ENCODE results near the gene AUTS2. TPM values are rescaled to one million over a fixed set of nuclear protein-coding genes. Genes with fewer than 3 reads are reported as not detected.

The AUTS2 gene
- total RNA-seq, 1 donor from 2014 or later = 71.3 TPM

DNA sequence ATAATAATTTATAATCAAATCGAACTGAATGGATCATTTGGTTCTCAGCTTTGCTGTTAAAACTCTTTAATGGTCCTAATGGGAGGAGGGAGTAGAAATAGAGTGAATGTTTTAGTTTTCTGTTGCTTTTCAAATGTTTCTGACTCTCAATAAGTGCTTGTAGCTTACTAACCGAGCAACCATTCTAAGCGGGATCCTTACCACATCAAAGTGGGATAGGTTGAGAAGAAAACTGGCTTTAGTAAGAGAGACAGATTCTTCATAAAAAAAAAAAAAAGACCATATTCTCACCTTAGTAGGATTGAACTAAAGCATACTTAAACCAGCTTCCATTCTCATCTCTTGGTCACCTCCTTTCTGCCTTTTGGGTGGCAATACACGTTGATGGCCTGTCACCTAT lies 584.2 kb downstream of the AUTS2 start:
- no peak for FAIRE-seq

DNA sequence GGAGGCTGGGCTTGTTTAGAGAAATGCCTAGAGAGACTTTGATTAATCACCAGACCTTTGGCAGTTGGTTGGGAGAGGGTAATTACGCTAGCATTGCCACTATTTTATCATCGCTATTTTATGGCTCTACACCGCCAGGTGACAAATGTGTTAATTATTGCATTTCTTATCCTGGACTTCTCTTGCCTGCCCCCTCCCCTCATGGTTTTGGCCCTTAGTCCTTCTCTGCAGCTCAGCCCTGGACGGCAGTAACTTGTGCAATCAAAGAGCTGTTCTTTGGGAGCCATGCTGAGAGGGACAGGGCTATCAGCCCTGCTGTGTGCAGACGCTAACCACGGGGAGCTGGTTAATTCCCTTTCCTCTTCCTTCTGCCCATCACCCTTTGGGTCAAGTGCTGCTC lies 585.0 kb downstream of the AUTS2 start:
- no peak for DNase-seq (ENCODE audit: low spot score in 2 of 2)
- no peak for FAIRE-seq

More for the DNA sequence above, 584.2 kb downstream of the AUTS2 start:
- no peak for DNase-seq (ENCODE audit: low spot score in 2 of 2)

- DNase-seq (ENCODE audit: low spot score in 2 of 2) (no peak), FAIRE-seq (no peak)
Measured at GRCh38 chr7:70188901-70189650, 590.8 kb downstream of the AUTS2 start.

GRCh38 chr7:70189776-70190175 lies 591.5 kb downstream of the AUTS2 start:
- no peak for DNase-seq (ENCODE audit: low spot score in 2 of 2)
- FAIRE-seq = no peak

GRCh38 chr7:70190281-70190680 lies 592.0 kb downstream of the AUTS2 start:
- no peak for DNase-seq (ENCODE audit: low spot score in 2 of 2)
- FAIRE-seq = no peak

DNA sequence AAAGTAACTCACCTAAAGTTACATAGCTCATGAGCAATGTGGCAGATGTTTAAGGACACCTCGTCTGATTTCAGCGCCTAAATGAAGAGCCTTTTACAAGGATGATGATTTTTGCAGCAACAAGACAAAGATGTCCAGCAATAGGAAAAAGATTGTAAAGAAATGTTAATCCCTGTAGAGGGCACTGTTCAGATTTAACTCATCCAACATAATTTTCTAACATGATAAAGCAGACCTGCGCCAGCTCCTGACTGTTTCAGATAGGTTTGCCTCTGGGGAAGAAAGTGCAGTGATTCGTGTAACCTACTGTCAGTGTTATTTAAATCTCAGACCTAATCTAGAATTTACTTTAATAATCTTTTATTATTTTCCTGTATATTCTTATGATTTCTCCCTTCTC lies 595.2 kb downstream of the AUTS2 start:
- FAIRE-seq (no peak), DNase-seq (ENCODE audit: low spot score in 2 of 2) (no peak)

- DNase-seq (ENCODE audit: low spot score in 2 of 2) (no peak), FAIRE-seq (no peak)
Measured at GRCh38 chr7:70208236-70209063, 610.2 kb downstream of the AUTS2 start.

DNA sequence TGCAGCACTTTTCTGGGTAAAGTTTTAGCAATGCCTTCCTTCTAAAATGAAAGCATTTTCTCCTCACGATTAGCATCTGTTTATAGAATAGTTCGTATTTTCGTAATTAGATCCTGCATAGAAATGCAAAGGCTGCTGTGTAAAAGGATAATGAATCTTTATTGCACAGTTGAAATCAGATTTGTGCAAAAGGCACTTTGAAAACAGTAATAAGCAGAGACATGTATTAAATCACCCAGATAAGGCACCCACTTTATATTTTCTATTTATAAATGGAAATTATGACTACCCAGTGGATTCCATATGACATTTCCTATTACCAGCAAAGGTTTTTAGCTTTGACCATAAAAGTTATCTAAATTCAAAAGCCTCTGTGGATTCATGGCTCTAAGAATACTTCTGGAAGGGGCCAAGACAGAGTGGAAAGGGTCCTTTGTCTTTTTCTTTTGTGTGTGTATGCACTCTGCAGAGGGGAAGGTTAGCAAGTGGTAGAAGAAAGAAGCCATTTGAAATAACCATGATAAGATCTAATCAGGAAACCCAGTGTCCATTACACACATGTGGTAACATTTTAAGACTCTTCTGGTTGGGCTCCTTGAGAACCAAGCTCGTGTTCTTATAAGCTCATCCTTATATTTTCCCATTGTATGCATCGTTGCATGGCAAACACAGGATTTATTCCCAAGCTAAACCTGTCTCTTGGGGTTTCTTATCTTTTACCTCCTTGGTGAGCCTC lies 612.1 kb downstream of the AUTS2 start:
- no peak for FAIRE-seq
- DNase-seq (ENCODE audit: low spot score in 2 of 2) = no peak

DNA sequence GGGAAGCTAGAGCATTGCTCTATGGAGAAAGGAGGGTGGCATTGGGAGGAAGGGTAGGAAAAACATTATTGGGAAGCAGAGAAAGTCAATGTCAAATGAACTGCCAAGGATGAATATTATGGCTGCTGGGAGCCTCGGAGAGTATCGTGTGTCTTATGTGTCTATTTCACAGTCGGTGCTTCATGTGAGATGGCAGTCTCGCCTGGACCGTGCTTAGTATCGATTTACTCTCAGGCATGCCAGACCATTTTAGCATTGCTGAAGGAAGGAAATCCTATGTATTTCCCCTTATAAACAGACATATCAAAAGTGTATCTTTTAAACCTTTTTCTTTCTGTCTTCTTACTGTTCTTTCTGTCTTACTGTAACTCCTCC lies 612.6 kb downstream of the AUTS2 start:
- DNase-seq (ENCODE audit: low spot score in 2 of 2) = no peak
- FAIRE-seq = no peak

DNA sequence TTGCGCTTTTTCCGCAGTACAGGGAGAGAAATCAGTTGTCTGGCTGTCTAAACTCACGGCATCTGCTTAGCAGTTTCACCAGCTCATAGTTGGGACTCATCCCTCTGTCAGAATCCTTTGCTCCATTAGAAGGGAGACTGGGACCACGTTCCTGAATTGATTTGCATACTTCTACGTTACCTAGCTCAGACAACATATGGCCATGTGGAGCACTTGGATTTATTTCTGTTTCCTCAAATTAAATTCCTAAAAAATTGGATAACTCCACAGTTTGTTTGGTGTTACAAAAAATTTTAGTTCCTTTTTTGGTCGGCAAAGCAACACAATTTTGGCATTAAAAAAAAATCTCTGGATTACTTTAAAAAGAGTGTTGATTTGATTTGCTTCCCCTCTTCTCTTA lies 614.0 kb downstream of the AUTS2 start:
- DNase-seq (ENCODE audit: low spot score in 2 of 2) = no peak
- FAIRE-seq = no peak

DNA sequence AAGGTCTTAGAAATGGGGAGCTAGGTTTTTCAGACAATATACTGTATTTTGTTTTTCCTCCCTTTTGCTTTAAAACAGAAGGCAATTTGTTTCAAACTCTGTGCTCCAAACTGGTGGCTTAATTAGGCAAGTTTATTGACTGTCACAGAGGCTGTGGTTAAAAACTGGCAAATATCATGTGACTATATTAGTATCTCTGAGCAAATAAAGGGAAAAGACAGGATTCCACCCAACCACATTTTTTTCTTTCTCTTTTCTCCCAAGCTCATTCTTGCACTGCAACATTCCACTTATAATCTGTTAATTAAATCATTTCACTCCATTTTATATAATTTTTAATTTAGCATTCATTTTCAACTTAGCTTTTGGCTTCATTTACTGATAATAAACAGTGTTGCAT lies 615.8 kb downstream of the AUTS2 start:
- FAIRE-seq = no peak
- no peak for DNase-seq (ENCODE audit: low spot score in 2 of 2)

DNA sequence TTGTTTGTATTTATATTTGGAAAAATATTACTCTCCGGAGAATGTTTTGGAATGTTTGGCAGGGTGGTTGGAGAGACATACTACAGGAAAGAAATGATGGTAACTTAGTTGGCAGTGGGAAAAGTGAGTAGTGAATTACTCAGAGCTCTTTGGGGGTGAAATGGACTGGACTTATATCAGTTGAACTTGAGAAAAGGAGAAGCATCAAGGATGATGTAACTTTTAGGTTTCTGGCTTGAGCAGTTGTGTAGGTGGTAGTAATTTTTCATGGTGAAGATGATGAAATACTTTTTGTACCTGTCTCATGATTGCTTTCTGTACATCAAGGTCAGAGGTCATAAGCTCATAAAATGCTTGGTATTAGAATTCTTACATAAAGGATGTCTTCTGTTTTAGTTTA lies 617.2 kb downstream of the AUTS2 start:
- no peak for FAIRE-seq
- DNase-seq (ENCODE audit: low spot score in 2 of 2) = no peak

- FAIRE-seq (no peak), DNase-seq (ENCODE audit: low spot score in 2 of 2) (no peak)
Measured at GRCh38 chr7:70217571-70217970, 619.3 kb downstream of the AUTS2 start.

- FAIRE-seq = no peak
- DNase-seq (ENCODE audit: low spot score in 2 of 2) = no peak
Measured at GRCh38 chr7:70218006-70218405, 619.7 kb downstream of the AUTS2 start.

DNA sequence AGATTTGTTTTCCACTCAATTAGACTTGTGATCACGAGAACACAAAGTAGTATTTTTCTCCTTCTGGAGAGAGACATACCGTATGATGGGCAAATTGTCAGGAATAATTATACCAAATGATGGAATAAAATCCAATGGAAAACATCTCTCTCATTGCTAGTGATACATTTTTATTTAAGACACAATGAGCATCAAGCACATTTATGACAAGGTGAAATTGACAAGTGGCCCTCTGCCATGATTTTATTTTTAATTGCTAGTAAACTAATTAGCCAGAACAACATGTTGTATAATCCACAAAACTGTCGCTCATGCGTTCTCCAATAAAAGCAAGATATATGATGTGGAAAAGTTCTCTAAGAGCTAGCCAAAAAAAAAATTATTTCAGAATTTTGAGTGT lies 620.8 kb downstream of the AUTS2 start:
- DNase-seq (ENCODE audit: low spot score in 2 of 2) = no peak
- FAIRE-seq = no peak

DNA sequence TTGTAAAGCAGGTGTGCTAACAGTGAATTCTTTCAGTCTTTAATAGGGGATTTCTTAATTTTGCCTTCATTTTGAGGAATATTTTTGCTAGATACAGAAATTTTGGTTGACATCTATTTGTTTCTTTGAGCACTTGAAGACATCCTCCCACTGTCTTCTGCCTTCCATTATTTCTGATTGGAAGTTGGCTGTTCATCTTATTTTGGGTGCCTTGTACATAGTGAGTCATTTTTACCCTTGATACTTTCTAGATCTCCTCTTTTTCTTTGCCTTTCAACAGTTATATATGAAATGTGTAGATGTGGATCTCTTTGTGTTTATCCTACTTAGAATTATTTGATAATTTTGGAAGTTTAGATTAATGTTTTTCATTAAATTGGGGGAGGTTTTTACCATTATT lies 631.0 kb downstream of the AUTS2 start:
- no peak for DNase-seq (ENCODE audit: low spot score in 2 of 2)
- no peak for FAIRE-seq

GRCh38 chr7:70230761-70231160 lies 632.5 kb downstream of the AUTS2 start:
- DNase-seq (ENCODE audit: low spot score in 2 of 2) = no peak
- FAIRE-seq = no peak

GRCh38 chr7:70233776-70234175 lies 635.5 kb downstream of the AUTS2 start:
- FAIRE-seq (no peak), DNase-seq (ENCODE audit: low spot score in 2 of 2) (no peak)

GRCh38 chr7:70237256-70237655 lies 639.0 kb downstream of the AUTS2 start:
- DNase-seq (ENCODE audit: low spot score in 2 of 2) = no peak
- no peak for FAIRE-seq

GRCh38 chr7:70237831-70238575 lies 639.7 kb downstream of the AUTS2 start:
- no peak for DNase-seq (ENCODE audit: low spot score in 2 of 2)

DNA sequence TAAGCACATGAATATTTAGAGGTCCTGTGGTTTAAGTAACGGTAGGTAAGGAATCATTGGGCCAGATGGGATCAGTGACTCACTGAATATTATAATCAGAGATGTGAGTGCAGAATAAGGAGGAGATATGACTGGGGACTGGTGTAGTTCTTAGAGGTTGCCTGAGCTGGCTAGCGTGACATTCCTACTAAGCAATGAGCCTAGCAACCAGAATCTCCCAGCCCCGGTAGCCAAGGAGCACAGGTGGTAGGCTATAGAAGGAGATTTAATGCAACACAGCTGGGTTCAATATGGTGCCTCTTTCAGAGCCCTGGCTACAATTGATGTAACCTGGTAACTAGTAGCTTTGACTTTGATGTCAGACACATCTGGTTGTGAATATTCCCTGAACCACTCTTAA lies 641.6 kb downstream of the AUTS2 start:
- no peak for DNase-seq (ENCODE audit: low spot score in 2 of 2)
- no peak for FAIRE-seq

More at GRCh38 chr7:70237831-70238575, 639.7 kb downstream of the AUTS2 start:
- no peak for FAIRE-seq
